ENCODE data around the gene ALOX12B. TPM values are rescaled to one million over a fixed set of nuclear protein-coding genes. Genes with fewer than 3 reads are reported as not detected.

Gene ALOX12B
- total RNA-seq, 1 experiment from 2014 or later: not detected

GRCh38 chr17:8119581-8120519 lies 32.3 kb upstream of the ALOX12B start:
- H3K4me2 ChIP-seq: peak overlapping the region; percentile 95
- H4K20me1 ChIP-seq (ENCODE audit: insufficient read depth): peaks cover 5% of the 10 kb centered on the region; the same call in 1 of the 2 replicates
- no peaks in the 10 kb centered on the region for H3K36me3 ChIP-seq (ENCODE audit: low read depth)
- peak overlapping the region; percentile 87 for H3K27ac ChIP-seq
- TF ChIP-seq EZH2 (IDR thresholded peaks at IDR 0.05; ENCODE audit: low read depth) (no peak), CTCF (conservative IDR thresholded peaks at IDR 0.05) (no peak)
- peaks cover 30% of the 10 kb centered on the region for H3F3A ChIP-seq (ENCODE audit: insufficient read depth, low read depth)
- no peaks in the 10 kb centered on the region for H3K9me2 ChIP-seq (ENCODE audit: insufficient read depth)
- ChIA-PET CTCF (interaction anchor here (0.6 to 2.1 kb wide), 6 partner anchors 18 to 102 kb away, joined by 3 to 8 read pairs (median 4); partner anchors contain the start of gene AURKB), POLR2A (ENCODE audit: unreplicated experiment) (interaction anchor here (0.5 to 1.3 kb wide), 4 partner anchors 36 to 1430 kb away, joined by 3 to 4 read pairs (median 4); partner anchors contain the start of gene NDEL1)
- intact Hi-C loops (cut with micrococcal nuclease; ENCODE audit: unreplicated experiment): loop anchor here (1.0 to 5.0 kb wide), 9 partner anchors 18 to 373 kb away; partner anchors contain the start of gene RPL26
- H3K9me3 ChIP-seq (ENCODE audit: insufficient read depth, low read depth): no peaks in the 10 kb centered on the region
- H3K27me3 ChIP-seq (ENCODE audit: insufficient read depth, low read depth): no peaks in the 10 kb centered on the region
- H3K4me3 ChIP-seq: peak overlapping the region; percentile 87
- H3K4me1 ChIP-seq (replicated peaks; ENCODE audit: insufficient read depth): peaks cover 18% of the 10 kb centered on the region
- peak overlapping the region; percentile 73 for H2AFZ ChIP-seq
- DNase-seq: peak; percentile 81 to 93
- BruUV-seq (replicated peaks): no TSS peak
- no peaks in the 10 kb centered on the region for H3K79me2 ChIP-seq (ENCODE audit: low read depth)

- TF ChIP-seq CTCF (conservative IDR thresholded peaks at IDR 0.05): peak; percentile 74
- no peak for TF ChIP-seq EZH2 (IDR thresholded peaks at IDR 0.05; ENCODE audit: low read depth)
- Histone ChIP-seq H3K79me2 (ENCODE audit: low read depth) (no peaks in the 10 kb centered on the region), H3K4me2 (peak overlapping the region; percentile 95), H3K4me3 (peak overlapping the region; percentile 87), H4K20me1 (ENCODE audit: insufficient read depth) (peaks cover 5% of the 10 kb centered on the region; the same call in 1 of the 2 replicates), H2AFZ (peak overlapping the region; percentile 72), H3K27ac (peak overlapping the region; percentile 87), H3K4me1 (replicated peaks; ENCODE audit: insufficient read depth) (peaks cover 11% of the 10 kb centered on the region), H3K9me3 (ENCODE audit: insufficient read depth, low read depth) (no peaks in the 10 kb centered on the region), H3K36me3 (ENCODE audit: low read depth) (no peaks in the 10 kb centered on the region), H3K9me2 (ENCODE audit: insufficient read depth) (no peaks in the 10 kb centered on the region), H3F3A (ENCODE audit: insufficient read depth, low read depth) (peaks cover 30% of the 10 kb centered on the region), H3K27me3 (ENCODE audit: insufficient read depth, low read depth) (no peaks in the 10 kb centered on the region)
- CTCF ChIA-PET: interaction anchor here (0.6 to 2.1 kb wide), 7 partner anchors 19 to 716 kb away, joined by 3 to 8 read pairs (median 4); partner anchors contain the start of gene AURKB
- intact Hi-C loops (cut with micrococcal nuclease; ENCODE audit: unreplicated experiment): loop anchor here (1.0 to 5.0 kb wide), 6 partner anchors 38 to 372 kb away; partner anchors contain the start of gene RPL26
- POLR2A ChIA-PET (ENCODE audit: unreplicated experiment): interaction anchor here (0.6 to 1.3 kb wide), 4 partner anchors 25 to 1431 kb away, joined by 3 to 4 read pairs (median 4); no protein-coding TSS in a partner anchor
- BruUV-seq (replicated peaks): no TSS peak
- DNase-seq: peak; percentile 67 to 87
These were observed 31.5 kb upstream of the ALOX12B start for GRCh38 chr17:8118769-8119580.

Data from PC-9 (cell line).